IPS-NIHi7 (cell line): ENCODE measurements around the gene LRRC2.
"Not testable (repeated sequence)": the region's sequence is repeated elsewhere in the genome, so short reads cannot be mapped to it uniquely, and the experiment has no call there.

Experiments
- DNase-seq: peaks from one replicate; pipeline ENCODE4 v3.0.0; 2012; ENCODE audit warnings: mixed read lengths; ENCODE audit errors: extremely low spot score

LRRC2 gene

GRCh38 chr3:46584598-46585467 lies 18.7 kb upstream of the LRRC2 start:
- DNase-seq: no peak

- DNase-seq: no peak
Observed at GRCh38 chr3:46580675-46581074, 14.6 kb upstream of the LRRC2 start.

GRCh38 chr3:46579756-46580286 lies 13.7 kb upstream of the LRRC2 start:
- no peak for DNase-seq

- DNase-seq: no peak
Observed at GRCh38 chr3:46578973-46579755, 13.1 kb upstream of the LRRC2 start.

GRCh38 chr3:46577580-46578249 lies 11.6 kb upstream of the LRRC2 start:
- DNase-seq: not testable (repeated sequence)

GRCh38 chr3:46576879-46577278 lies 10.8 kb upstream of the LRRC2 start:
- peak; percentile 69 for DNase-seq

GRCh38 chr3:46576386-46576785 lies 10.3 kb upstream of the LRRC2 start:
- DNase-seq: no peak

GRCh38 chr3:46575577-46576222 lies 9.6 kb upstream of the LRRC2 start:
- DNase-seq: peak; percentile 49

- peak; percentile 44 for DNase-seq
Observed at GRCh38 chr3:46574881-46575576, 8.9 kb upstream of the LRRC2 start.

GRCh38 chr3:46574243-46574646 lies 8.1 kb upstream of the LRRC2 start:
- peak; percentile 58 for DNase-seq

GRCh38 chr3:46573701-46574100 lies 7.6 kb upstream of the LRRC2 start:
- DNase-seq: no peak

- DNase-seq: no peak
Observed at GRCh38 chr3:46571684-46572083, 5.6 kb upstream of the LRRC2 start.

GRCh38 chr3:46565607-46566039 lies 479 bp downstream of the LRRC2 start:
- DNase-seq: peak; percentile 66

GRCh38 chr3:46565077-46565476 lies 1.0 kb downstream of the LRRC2 start:
- DNase-seq: no peak

- DNase-seq: no peak
Observed at GRCh38 chr3:46564190-46565021, 1.7 kb downstream of the LRRC2 start.

GRCh38 chr3:46561951-46562350 lies 4.2 kb downstream of the LRRC2 start:
- DNase-seq: no peak

GRCh38 chr3:46561511-46561910 lies 4.6 kb downstream of the LRRC2 start:
- no peak for DNase-seq

GRCh38 chr3:46559091-46559704 lies 6.9 kb downstream of the LRRC2 start:
- no peak for DNase-seq
